SK-N-SH (cell line): ENCODE results near the gene PPP1R3F. TPM values are rescaled to one million over a fixed set of nuclear protein-coding genes. Genes with fewer than 3 reads are reported as not detected.

Source experiments
- CTCF ChIA-PET: fragments of 300-600, 350-600 bp; formaldehyde crosslinking; extraction: SDS; loops from one replicate; lab custom pipeline; 2021; lab: Yijun Ruan, JAX
- POLR2A ChIA-PET: fragments of 350-600 bp; sonication (Branson Sonifier 250); formaldehyde crosslinking; extraction: SDS; loops from one replicate; lab custom pipeline; 2020; ENCODE audit warnings: antibody characterized with exemption, inconsistent platforms; lab: Yijun Ruan, JAX
- DNase-seq: peaks from one replicate; pipeline ENCODE4 v3.0.0; 2012
- H2AFZ ChIP-seq: fragments of 200-600 bp; sonication (generic); 2 replicates; pipeline ENCODE4 v1.8.1; 2016; ENCODE audit warnings: antibody characterized with exemption, mild to moderate bottlenecking, low read depth
- H3F3A ChIP-seq: fragments of 200-600 bp; sonication (generic); replicated peaks from 2 replicates; pipeline ENCODE3; 2016; ENCODE audit warnings: antibody characterized with exemption, mild to moderate bottlenecking; ENCODE audit not compliant: insufficient read depth
- H3K27ac ChIP-seq, 2 experiments: fragments of 200-500 bp in 1 of 2; fragments of 200-600 bp in 1 of 2; sonication (Bioruptor generic) in 1 of 2; sonication (generic), shearing (Covaris generic) in 1 of 2; 2 replicates each; pipeline versions ENCODE4 v1.5.1 to v1.6.1; 2014 to 2016; ENCODE audit warnings: low read depth in 2 of 2, inconsistent platforms in 1 of 2, low read length in 1 of 2, mild to moderate bottlenecking in 1 of 2, mixed read lengths in 1 of 2
- H3K27me3 ChIP-seq: fragments of 200-600 bp; sonication (generic), shearing (Covaris generic); 2 replicates; pipeline ENCODE4 v1.6.1; 2016; ENCODE audit warnings: mixed run types; ENCODE audit not compliant: insufficient read depth
- H3K36me3 ChIP-seq, 2 experiments: fragments of 200-500 bp in 1 of 2; fragments of 200-600 bp in 1 of 2; sonication (Bioruptor generic) in 1 of 2; sonication (generic) in 1 of 2; replicated peaks in 1 of 2; 2 replicates each; pipeline versions ENCODE3 to v1.5.1; 2014 to 2016; ENCODE audit warnings: low read length in 1 of 2, mild to moderate bottlenecking in 1 of 2; ENCODE audit not compliant: insufficient read depth in 2 of 2, control insufficient read depth in 1 of 2
- H3K4me1 ChIP-seq, 2 experiments: fragments of 200-500 bp in 1 of 2; fragments of 200-600 bp in 1 of 2; sonication (Bioruptor generic) in 1 of 2; sonication (generic), shearing (Covaris generic) in 1 of 2; 2 replicates each; pipeline versions ENCODE4 v1.5.1 to v1.6.1; 2014 to 2016; ENCODE audit warnings: low read depth in 1 of 2, low read length in 1 of 2, mixed run types in 1 of 2; ENCODE audit not compliant: insufficient read depth in 2 of 2, control insufficient read depth in 1 of 2
- H3K4me2 ChIP-seq: fragments of 200-600 bp; sonication (generic), shearing (Covaris generic); 2 replicates; pipeline ENCODE4 v1.6.1; 2017; ENCODE audit warnings: mixed run types
- H3K4me3 ChIP-seq, 2 experiments: fragments of 200-500 bp in 1 of 2; fragments of 200-600 bp in 1 of 2; sonication (Bioruptor generic) in 1 of 2; sonication (generic), shearing (Covaris generic) in 1 of 2; 2 replicates each; pipeline versions ENCODE4 v1.5.1 to v1.8.1; 2014 to 2016; ENCODE audit warnings: low read depth in 2 of 2, inconsistent platforms in 1 of 2, low read length in 1 of 2, mild to moderate bottlenecking in 1 of 2, mixed read lengths in 1 of 2, moderate library complexity in 1 of 2
- H3K79me2 ChIP-seq: fragments of 200-600 bp; sonication (generic); 2 replicates; pipeline ENCODE4 v1.8.1; 2017; ENCODE audit warnings: mild to moderate bottlenecking; ENCODE audit not compliant: insufficient read depth
- H3K9ac ChIP-seq: fragments of 200-600 bp; sonication (generic); 2 replicates; pipeline ENCODE4 v1.6.1; 2017; ENCODE audit warnings: mixed run types
- H3K9me2 ChIP-seq: fragments of 200-600 bp; sonication (generic); 2 replicates; pipeline ENCODE4 v1.6.1; 2017; ENCODE audit warnings: mixed run types
- H3K9me3 ChIP-seq: fragments of 200-600 bp; sonication (generic); 2 replicates; pipeline ENCODE4 v1.6.1; 2017; ENCODE audit warnings: mixed run types, mild to moderate bottlenecking, moderate library complexity
- H4K20me1 ChIP-seq: fragments of 200-600 bp; sonication (generic); 2 replicates; pipeline ENCODE4 v1.6.1; 2017; ENCODE audit warnings: mild to moderate bottlenecking, mixed run types; ENCODE audit not compliant: insufficient read depth
- CHD2 ChIP-seq: fragments of 150-350 bp; IDR thresholded peaks from 2 replicates; pipeline ENCODE4 v1.6.1; 2018; ENCODE audit warnings: low read length; ENCODE audit not compliant: partially characterized antibody
- EP300 ChIP-seq, 2 experiments: IDR thresholded peaks; 2 replicates each; pipeline versions ENCODE4 v1.4.0 to v1.6.1; 2012; ENCODE audit warnings: borderline replicate concordance in 1 of 2, low read depth in 1 of 2, low read length in 1 of 2
- EZH2phosphoT487 ChIP-seq: fragments of 200-600 bp; sonication (generic); IDR thresholded peaks from 2 replicates; pipeline ENCODE4 v1.6.1; 2017; ENCODE audit warnings: low read depth, mixed run types, mild to moderate bottlenecking, antibody characterized with exemption, moderate library complexity, borderline replicate concordance
- FOXJ3 ChIP-seq: sonication (generic); formaldehyde crosslinking; IDR thresholded peaks from 2 replicates; pipeline ENCODE4 v1.5.1; 2020; ENCODE audit warnings: mild to moderate bottlenecking, missing genetic modification reagents
- GABPA ChIP-seq: IDR thresholded peaks from 2 replicates; pipeline ENCODE4 v1.4.0; 2012; ENCODE audit warnings: low read depth, mild to moderate bottlenecking
- MEF2A ChIP-seq: IDR thresholded peaks from 2 replicates; pipeline ENCODE4 v1.4.0; 2012; ENCODE audit warnings: low read depth, borderline replicate concordance
- MXI1 ChIP-seq: IDR thresholded peaks from 2 replicates; pipeline ENCODE4 v1.6.1; 2012; ENCODE audit warnings: mild to moderate bottlenecking, low read depth, low read length, improper control_type of control experiment
- NFIC ChIP-seq: IDR thresholded peaks from 2 replicates; pipeline ENCODE4 v1.4.0; 2012; ENCODE audit warnings: borderline replicate concordance
- NRF1 ChIP-seq: IDR thresholded peaks from 2 replicates; pipeline ENCODE4 v1.6.1; 2012; ENCODE audit warnings: low read depth, mild to moderate bottlenecking, low read length
- POLR2AphosphoS5 ChIP-seq: IDR thresholded peaks from 2 replicates; pipeline ENCODE4 v1.6.1; 2012; ENCODE audit warnings: low read depth, low read length
- RCOR1 ChIP-seq: fragments of 150-350 bp; IDR thresholded peaks from 2 replicates; pipeline ENCODE4 v1.6.1; 2017; ENCODE audit warnings: antibody characterized with exemption, low read length
- RFX5 ChIP-seq: IDR thresholded peaks from 2 replicates; pipeline ENCODE4 v1.6.1; 2012; ENCODE audit warnings: mild to moderate bottlenecking, improper control_type of control experiment, low read length
- SIN3A ChIP-seq: IDR thresholded peaks from 2 replicates; pipeline ENCODE4 v1.6.1; 2012; ENCODE audit warnings: low read depth, mild to moderate bottlenecking, low read length, moderate library complexity, borderline replicate concordance
- TEAD4 ChIP-seq: IDR thresholded peaks from 2 replicates; pipeline ENCODE4 v1.4.0; 2012; ENCODE audit warnings: mild to moderate bottlenecking, borderline replicate concordance; ENCODE audit not compliant: insufficient read depth
- WGBS: methylation state at CpG from one replicate; pipeline ENCODE4 v1.1.6; 2017; ENCODE audit warnings: low lambda C conversion rate; 5-methylcytosine and 5-hydroxymethylcytosine counted together
- polyA plus RNA-seq, 3 experiments: library from polyadenylated mRNA; depleted of rRNA; stranded (reverse); fragments of >200 nt; gene quantifications; 2 replicates each; pipeline ENCODE4 v1.2.3, GENCODE V29; 2012
- TF ChIP-seq, protein P1 (sequence below): IDR thresholded peaks from 2 replicates; pipeline ENCODE4 v1.4.0; 2012; ENCODE audit warnings: low read depth, borderline replicate concordance
- TF ChIP-seq, protein P2 (sequence below): IDR thresholded peaks from 2 replicates; pipeline ENCODE4 v1.4.0; 2012; ENCODE audit warnings: low read depth
- TF ChIP-seq, protein P3 (sequence below): fragments of 200-600 bp; sonication (generic); IDR thresholded peaks from 2 replicates; pipeline ENCODE4 v1.6.1; 2017; ENCODE audit warnings: antibody characterized with exemption, mild to moderate bottlenecking, moderate library complexity

Gene PPP1R3F
- polyA plus RNA-seq, 1 of the 3 experiments (the other 2 are of a cell fraction): 6.2 TPM

DNA sequence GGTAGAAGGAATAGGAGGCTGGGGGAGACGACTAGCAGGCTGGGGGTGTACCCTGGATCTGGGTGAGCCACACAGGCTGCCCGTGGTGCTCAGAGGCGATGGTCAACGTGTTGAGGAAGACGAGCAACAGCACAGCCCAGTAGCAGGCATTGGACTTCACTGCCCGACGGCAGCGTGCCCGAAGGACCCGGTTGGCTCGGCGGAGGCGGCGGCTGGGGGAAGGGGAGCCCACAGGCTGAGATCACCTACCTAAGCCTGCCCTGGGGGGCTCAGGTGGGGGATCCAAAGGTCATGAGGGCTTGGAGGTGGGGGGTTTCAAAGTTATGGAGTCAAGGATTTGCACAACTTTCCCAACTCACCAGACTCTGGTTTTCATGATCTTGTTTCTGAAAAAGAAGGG is 43.7 kb upstream of the PPP1R3F start:
- H3K4me1 ChIP-seq: no peaks in the 10 kb centered on the region
- DNase-seq: no peak
- no peaks in the 10 kb centered on the region for H3K36me3 ChIP-seq
- no peak overlapping the region for H3K4me3 ChIP-seq
- ChIA-PET POLR2A (no interaction called here), CTCF (no interaction called here)
- H3K4me2 ChIP-seq: no peak overlapping the region
- H2AFZ ChIP-seq: no peak overlapping the region
- H4K20me1 ChIP-seq: no peaks in the 10 kb centered on the region
- no peak overlapping the region for H3K9ac ChIP-seq
- peaks cover 6% of the 10 kb centered on the region; the same call in 1 of the 2 replicates for H3K27me3 ChIP-seq
- 40% methylated on average over 14 of the region's 14 CpGs for WGBS
- no peak overlapping the region for H3K27ac ChIP-seq
- H3K9me2 ChIP-seq: no peaks in the 10 kb centered on the region
- H3F3A ChIP-seq: no peaks in the 10 kb centered on the region
- no peaks in the 10 kb centered on the region for H3K79me2 ChIP-seq
- H3K9me3 ChIP-seq: no peaks in the 10 kb centered on the region
- TF ChIP-seq, protein P1, sequence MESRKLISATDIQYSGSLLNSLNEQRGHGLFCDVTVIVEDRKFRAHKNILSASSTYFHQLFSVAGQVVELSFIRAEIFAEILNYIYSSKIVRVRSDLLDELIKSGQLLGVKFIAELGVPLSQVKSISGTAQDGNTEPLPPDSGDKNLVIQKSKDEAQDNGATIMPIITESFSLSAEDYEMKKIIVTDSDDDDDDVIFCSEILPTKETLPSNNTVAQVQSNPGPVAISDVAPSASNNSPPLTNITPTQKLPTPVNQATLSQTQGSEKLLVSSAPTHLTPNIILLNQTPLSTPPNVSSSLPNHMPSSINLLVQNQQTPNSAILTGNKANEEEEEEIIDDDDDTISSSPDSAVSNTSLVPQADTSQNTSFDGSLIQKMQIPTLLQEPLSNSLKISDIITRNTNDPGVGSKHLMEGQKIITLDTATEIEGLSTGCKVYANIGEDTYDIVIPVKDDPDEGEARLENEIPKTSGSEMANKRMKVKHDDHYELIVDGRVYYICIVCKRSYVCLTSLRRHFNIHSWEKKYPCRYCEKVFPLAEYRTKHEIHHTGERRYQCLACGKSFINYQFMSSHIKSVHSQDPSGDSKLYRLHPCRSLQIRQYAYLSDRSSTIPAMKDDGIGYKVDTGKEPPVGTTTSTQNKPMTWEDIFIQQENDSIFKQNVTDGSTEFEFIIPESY: no peak
- TF ChIP-seq TEAD4: no peak
- TF ChIP-seq CHD2: no peak
- TF ChIP-seq NRF1: no peak
- no peak for TF ChIP-seq RFX5
- no peak for TF ChIP-seq POLR2AphosphoS5
- TF ChIP-seq EP300 (IDR thresholded peaks at IDR 0.05; ENCODE audit: borderline replicate concordance in 1 of 2, low read depth in 1 of 2, low read length in 1 of 2): no peak
- TF ChIP-seq RCOR1: no peak
- TF ChIP-seq SIN3A: no peak
- TF ChIP-seq, protein P2, sequence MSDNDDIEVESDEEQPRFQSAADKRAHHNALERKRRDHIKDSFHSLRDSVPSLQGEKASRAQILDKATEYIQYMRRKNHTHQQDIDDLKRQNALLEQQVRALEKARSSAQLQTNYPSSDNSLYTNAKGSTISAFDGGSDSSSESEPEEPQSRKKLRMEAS: no peak
- no peak for TF ChIP-seq GABPA
- no peak for TF ChIP-seq FOXJ3
- no peak for TF ChIP-seq EZH2phosphoT487
- TF ChIP-seq, protein P3, sequence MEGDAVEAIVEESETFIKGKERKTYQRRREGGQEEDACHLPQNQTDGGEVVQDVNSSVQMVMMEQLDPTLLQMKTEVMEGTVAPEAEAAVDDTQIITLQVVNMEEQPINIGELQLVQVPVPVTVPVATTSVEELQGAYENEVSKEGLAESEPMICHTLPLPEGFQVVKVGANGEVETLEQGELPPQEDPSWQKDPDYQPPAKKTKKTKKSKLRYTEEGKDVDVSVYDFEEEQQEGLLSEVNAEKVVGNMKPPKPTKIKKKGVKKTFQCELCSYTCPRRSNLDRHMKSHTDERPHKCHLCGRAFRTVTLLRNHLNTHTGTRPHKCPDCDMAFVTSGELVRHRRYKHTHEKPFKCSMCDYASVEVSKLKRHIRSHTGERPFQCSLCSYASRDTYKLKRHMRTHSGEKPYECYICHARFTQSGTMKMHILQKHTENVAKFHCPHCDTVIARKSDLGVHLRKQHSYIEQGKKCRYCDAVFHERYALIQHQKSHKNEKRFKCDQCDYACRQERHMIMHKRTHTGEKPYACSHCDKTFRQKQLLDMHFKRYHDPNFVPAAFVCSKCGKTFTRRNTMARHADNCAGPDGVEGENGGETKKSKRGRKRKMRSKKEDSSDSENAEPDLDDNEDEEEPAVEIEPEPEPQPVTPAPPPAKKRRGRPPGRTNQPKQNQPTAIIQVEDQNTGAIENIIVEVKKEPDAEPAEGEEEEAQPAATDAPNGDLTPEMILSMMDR: no peak
- no peak for TF ChIP-seq NFIC
- no peak for TF ChIP-seq MXI1
- TF ChIP-seq MEF2A: no peak
